GM19452 (cell line): ENCODE measurements around the gene HMGB2.

Experiments used
- ATAC-seq: cut with Tn5 transposase; IDR thresholded peaks from one replicate; pipeline ENCODE4 v1.9.1; 2021; ENCODE audit not compliant: unreplicated experiment

HMGB2 gene

DNA sequence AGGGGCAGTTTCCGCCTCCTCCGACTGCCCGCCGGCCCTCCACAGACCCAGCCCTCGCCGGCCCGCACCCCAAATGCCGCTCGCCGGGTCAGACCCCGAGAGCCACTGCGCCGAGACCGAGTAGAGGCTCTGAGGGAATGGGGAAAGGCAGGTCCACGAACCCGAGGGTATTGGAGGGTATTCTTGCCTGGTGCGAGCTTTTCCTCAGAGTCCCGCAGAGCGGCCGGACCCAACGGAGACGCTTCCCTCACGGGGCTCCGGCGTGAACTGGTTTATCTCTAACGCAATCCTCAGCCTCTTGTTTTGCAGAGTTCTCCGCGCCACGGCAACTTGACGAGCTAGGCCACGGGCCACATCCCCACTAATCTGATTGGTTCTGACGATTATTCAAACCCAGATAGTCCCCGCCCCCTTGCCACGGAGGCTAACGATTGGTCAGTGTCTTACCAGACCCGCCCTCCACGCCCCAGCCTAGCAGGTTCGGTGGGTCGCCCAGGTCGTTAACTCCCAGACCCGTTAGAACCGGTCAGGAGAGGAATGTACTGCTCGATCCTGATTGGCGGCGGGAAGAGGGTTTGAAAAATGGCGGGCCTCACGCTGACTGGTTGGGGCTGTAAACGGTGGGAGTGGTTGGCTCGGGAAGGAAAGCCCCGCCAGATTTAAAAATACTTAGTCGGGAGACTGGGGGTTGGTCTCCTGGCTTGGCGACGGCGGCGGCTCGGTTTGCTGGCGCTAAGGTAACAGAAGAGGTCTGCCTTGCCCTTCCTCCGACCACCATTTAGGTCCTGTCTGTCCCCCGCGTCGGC is at the start of gene HMGB2:
Gene HMGB2 (minus strand): TSS at position 274 of the 806 bp plus-strand sequence. CDS start 709 bp downstream, outside the sequence.
- ATAC-seq = peak; percentile 92

DNA sequence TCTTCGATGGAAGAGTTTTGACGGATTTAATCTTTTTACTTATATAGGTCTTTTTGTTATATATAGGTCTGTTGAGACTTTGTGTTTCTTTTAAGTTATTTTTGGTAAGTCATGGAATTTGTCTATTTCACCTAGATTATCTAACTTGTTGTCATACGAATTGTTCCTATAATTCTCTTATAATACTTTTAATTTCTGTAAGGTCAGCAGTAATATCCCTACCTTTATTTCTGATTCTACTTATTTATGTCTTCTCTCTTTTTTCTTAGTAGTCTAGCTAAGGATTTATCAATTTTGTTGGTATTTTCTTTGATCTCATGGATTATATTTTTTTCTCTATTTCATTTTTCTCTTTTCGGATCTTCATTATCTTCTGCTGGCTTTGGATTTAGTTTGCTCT is 48.2 kb upstream of the HMGB2 start:
- ATAC-seq = no peak

DNA sequence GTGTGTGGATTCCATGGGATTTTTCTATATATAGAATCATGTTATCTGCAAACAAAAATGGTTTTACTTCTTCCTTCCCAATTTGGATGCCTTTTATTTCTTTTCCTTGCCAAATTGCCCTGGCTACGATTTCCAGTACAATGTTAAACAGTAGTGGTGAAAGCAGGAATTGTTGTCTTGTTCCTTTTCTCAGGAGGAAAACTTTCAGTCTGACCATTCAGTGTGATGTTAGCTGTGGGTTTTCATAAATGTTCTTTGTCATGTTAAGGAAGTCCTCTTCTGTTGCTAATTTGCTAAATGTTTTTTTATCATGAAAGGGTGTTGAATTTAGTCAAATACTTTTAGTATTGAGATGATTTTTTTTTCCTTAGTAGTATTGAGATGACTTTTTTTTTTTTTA is 47.5 kb upstream of the HMGB2 start:
- ATAC-seq = no peak

DNA sequence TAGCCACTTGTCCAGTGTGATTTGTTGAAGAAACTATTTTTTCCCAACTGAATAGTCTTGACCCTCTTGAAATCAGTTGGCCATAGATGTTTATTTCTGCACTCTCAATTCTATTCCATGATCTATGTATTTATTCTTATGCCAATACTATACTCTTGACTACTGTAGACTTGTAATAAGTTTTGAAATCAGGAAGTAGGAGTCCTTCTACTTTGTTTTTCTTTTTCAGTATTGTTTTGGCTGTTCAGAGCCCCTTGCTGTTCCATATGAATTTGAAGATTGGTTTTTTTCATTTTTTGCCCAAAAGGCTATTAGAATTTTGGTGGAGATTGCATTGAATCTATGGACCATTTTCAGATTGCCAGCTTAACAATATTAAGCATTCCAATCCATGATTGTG is 46.8 kb upstream of the HMGB2 start:
- peak; percentile 61 for ATAC-seq

DNA sequence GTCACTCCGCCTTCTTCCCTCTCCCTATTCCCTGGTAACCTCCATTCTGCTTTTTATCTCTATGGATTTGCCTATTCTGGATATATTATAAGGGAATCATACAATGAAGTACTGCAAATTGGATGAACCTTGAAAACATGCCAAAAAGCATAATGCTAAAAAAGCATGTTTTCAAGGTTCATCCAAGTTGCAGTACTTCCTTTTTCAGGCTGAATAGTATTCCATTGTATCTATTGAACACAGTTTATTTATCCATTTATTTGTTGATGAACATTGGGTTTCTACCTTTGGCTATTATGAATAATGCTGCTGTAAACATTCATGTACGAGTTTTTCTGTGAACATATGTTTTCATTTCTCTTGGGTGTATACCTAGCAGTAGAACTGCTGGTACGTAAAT is 45.8 kb upstream of the HMGB2 start:
- ATAC-seq = no peak

DNA sequence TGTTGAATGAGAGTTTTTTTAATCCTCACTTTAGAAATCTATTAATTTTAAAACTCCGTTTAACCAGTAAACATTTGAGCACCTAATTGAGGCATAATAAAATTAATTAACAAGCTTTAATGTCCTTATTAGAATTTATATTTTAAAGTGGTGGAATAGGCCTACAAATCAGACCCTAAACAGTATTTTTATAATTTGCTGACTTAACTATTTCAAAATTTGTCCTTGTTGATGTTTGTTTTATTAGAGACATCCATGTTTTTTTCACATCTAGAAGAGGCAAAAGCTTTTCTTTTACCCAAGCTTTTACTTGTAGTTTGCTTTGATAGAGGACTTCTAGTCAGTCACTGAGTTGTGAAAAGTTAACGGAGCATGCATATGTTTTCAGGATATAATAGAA is 40.4 kb upstream of the HMGB2 start:
- ATAC-seq = no peak

DNA sequence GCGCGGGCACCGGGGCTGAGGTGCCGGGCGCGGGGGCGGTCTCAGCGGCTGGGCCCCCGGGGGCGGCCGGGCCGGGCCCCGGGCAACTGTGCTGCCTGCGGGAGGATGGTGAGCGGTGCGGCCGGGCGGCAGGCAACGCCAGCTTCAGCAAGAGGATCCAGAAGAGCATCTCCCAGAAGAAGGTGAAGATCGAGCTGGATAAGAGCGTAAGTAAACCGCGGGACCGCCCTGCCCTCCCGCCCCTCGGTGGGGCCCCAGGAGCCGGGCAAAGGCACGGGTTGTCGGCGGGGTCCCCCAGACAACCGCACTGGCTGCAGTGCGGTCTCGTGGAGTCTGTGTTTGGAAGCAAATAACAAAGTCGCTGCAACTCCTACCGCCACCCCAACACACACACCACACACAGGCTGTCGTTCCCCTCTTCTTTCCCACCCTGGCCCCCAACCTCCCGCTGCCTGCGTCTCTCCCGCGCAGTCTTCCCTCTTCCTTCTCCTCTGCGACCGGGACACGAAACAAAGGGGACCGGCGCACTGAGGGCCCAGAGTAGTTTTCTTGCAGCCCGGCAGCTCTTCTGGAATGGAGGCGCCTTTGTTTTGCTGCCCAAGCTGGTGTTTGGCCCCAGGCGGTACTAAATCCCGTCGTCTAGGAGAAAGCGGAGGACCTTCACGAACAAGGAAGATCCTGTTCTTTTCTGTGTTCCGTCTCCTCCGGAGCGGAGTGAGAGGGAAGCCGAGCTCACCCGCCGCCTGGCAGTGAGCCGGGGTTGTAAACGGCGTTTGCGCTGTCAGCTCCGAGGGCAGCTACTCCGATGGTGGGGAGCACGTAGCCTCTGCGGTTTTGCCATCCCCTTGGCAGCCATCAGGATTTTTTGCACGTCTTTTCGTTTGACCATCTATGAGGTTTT is 37.4 kb upstream of the HMGB2 start:
- ATAC-seq = peak; percentile 20

DNA sequence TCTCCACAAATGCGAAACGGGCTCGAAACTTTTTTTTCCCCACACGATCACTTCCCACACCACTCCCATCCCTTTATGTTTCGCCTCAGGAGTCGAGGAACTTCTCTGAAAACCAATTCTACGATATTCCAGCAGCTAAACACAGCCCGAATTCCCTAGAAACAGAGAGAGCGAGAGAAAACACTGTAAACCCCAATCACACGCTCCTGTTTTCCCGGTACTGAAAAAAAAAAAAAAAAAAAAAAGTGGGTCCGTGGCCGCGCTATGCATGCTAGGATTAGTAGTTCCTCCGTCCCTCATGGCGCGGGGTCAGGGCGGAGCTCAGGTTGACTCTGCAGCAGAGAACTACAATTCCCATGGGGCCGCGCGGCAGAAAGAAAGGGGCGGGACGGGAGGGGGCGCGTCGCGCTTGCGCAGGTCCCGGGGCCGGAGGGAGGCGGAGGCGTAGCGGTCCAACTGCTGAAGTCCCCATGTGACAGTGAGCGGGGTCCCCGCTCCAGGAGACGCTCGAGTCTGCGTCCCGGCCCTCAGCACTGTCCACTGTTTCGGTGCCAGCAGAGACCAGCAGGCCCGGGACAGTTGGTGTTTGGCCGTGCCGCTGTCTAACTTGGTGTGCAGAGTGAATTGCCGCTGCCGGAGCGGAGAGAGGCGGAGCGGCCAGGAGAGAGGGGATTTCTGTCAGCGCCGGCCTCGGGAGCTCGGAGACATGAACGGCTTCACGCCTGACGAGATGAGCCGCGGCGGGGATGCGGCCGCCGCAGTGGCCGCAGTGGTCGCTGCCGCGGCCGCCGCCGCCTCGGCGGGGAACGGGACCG is 36.5 kb upstream of the HMGB2 start, which contains the start of gene SAP30:
Gene SAP30 (plus strand): TSS at position 478 of the 815 bp plus-strand sequence. CDS start 229 bp downstream, at position 707.
- ATAC-seq = peak; percentile 66

DNA sequence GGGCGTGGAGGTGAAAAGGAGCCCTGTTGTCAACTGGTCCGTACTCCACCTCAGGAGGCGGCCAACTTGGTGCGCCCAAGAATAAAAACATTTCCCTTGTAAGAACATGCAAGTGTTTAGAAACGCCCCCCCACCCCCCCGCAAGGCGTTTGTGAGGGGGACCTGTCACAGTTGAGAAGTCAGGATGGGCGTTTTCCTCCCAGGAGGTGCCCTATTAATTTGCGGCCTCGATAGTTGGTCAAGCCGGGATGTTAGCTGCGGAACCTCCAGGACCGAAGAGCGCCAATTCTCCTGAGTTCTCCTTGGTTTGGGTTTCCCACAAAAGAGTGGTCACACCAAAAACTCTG is 35.9 kb upstream of the HMGB2 start:
- peak; percentile 7 for ATAC-seq

DNA sequence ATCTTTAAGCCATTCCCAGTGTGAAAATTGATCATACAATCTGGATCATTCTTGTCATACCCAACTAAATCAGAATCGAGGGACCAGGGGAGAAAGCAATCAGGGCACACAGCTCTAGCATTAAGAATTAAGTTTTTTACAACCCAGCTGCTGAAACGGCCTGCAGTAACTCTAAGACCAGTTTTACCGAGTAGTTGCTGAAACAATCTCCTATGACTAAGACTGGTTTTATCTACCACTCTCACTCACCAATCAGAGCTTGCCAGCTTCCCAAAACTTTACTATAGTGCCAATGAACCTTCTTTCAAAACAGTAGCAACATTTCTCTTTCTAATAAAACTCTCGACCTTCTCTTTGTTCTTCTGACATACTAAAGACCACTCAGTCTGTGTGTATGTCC is 33.8 kb upstream of the HMGB2 start:
- no peak for ATAC-seq

DNA sequence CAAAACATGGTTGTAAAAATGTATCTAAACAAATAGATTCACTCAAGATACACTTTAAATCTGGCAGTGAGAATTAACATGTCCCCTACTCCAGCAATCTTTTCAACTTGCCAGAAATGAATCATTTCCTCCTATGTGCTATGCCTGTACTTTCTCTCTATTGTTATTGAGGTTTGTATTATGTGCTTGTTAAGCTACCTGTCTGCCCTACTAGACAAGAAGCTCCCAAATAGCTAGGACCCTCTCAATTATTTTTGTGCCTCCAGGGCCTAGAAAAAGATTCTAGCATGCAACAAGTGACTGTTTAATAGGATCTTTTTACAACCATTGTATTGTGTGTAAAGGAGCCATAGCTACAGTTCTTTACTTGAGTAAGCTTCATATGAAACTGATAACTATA is 33.1 kb upstream of the HMGB2 start:
- ATAC-seq = no peak

DNA sequence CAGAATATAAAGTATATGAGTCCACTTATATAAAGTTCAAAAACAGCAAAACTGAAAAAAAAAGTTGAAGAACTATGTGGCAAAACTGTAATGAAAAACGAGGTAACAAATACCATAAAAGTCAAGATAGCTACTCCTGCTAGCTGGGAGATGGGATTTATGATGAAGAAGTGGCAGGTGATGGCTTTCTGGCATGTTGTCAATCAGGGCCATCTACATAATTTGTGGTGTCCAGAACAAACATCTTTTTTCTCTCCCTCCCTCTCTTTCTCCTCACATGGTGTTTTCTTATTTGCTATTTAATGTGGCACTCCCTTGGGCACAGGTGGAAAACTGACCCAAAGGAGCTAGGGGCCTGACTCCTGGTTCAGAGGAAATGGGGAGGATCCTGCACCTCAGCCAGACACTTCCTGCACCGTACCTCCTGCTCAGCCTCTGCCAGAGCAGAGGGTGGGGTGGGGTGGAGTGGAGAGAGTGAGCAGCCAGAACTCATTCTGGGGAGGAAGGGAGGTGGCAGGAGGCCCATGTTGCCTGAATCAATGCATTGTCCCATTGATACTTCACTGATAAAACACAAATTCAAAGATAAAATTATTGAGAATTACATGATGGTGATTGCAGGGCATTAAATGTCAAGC is 31.3 kb upstream of the HMGB2 start:
- ATAC-seq = no peak

DNA sequence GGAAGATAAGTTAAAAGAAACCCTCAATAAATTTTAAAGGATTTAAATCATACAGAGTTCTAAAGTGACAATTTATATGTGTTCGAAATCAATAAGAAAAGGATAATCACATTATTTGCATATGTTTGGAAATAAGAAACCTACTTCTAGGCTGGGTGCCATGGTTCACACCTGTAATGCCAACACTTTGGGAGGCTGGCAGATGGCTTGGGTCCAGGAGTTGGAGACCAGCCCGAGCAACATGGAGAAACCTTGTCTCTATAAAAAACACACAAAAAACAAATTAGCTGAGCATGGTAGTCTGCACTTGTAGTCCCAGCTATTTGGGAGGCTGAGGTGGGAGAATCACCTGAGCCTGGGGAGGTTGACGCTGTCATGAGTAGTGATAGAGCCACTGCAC is 28.5 kb upstream of the HMGB2 start:
- ATAC-seq = no peak

DNA sequence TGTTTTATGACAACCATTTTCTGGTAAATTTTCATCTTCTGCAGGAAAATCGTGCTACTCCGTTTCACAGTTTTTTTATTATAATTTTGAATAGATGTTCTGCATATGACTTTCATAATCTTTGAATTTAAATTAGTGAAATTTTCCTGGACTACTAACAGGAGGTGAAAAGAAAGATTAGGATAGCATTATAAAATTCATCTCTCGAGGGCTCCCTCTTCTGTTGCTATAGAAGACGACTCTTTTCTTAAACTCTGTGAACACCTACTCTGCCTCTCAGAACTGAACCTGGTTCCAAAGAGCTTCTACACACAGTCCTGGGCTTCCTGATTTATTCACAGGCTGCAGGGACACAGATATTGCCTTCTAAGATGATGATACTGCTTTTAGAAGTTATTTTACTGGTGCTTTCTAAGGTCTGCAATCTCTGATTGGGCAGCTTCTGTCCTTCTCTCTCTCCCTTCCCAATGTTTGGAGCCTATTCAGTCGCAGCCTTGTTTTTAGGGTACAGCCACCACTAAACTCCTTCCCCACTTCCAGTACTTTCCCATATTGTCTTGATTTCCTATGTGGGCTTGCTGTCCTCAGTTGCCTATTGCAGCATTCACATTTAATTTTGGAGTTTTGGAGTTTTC is 26.5 kb upstream of the HMGB2 start:
- ATAC-seq = no peak

DNA sequence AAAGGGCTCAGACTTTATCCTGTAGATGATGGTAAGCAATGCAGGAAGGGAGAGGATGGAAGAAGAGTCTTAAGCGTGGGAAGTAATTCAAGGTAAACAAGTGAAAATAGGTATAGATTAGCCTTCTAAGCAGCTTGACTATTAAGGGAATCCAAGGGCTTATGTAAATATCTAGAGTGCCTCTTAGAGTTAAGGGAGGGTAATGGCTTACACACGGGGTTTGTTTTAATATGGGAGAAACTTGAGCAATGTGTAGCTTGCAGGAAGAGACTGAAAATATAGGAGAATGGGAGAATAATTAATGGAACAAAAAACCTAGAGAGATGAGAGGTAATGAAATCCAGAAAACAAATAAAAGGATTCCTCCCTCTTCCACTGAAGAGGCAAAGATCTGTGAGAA is 23.8 kb upstream of the HMGB2 start:
- ATAC-seq = no peak

DNA sequence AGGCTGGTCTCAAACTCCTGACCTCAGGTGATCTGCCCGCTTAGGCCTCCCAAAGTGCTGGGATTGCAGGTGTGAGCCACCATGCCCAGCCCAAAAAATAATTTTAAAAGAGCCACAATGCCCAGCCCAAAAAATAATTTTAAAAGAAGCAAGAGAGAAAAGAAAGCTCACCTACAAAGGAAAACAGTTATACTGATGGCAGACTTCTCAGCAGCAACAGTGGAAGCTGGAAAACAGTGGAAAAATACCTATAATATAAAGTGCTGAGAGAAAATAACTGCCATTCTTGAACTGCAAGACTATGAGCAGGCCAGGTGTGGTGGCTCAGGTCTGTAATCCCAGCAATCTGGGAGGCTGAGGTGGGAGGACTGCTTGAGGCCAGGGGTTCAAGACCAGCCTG is 13.3 kb upstream of the HMGB2 start:
- no peak for ATAC-seq

DNA sequence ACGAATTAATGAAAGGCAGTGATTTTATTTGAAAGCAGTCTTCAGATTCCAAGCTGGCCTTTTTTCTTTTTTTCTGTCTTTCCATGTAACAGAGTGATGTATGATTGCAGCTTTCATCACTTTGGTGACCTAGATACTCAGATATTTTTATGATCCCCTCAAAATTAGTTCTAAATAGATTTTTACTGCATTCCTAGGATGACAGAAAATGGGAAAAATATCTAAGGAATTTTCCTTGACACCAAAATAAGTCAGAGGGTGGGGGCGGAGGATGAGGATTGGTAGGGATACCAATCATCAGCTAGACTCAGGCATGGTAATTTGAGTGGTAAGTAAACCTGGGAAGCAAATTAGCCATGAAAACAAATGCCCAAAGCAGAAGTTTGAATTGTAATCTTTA is 11.9 kb upstream of the HMGB2 start:
- ATAC-seq = no peak

DNA sequence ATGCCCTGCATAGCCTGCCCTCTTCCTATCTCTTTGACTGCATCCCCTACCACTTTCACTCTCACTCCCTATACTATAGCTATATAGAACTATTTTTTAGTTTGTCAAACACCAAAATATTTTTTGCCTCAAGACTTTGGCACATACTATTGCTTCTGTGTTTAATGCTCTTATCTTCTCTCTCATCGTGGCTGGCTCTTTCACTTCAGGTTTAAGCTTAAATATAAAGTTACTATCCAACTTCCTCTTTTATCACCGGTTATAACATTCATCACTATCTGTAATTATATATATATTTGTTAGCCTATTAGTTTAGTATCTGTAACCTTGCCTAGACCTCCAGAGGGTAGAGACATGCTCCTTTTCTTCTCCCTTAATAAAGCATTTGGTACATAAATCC is 11.5 kb upstream of the HMGB2 start:
- no peak for ATAC-seq

DNA sequence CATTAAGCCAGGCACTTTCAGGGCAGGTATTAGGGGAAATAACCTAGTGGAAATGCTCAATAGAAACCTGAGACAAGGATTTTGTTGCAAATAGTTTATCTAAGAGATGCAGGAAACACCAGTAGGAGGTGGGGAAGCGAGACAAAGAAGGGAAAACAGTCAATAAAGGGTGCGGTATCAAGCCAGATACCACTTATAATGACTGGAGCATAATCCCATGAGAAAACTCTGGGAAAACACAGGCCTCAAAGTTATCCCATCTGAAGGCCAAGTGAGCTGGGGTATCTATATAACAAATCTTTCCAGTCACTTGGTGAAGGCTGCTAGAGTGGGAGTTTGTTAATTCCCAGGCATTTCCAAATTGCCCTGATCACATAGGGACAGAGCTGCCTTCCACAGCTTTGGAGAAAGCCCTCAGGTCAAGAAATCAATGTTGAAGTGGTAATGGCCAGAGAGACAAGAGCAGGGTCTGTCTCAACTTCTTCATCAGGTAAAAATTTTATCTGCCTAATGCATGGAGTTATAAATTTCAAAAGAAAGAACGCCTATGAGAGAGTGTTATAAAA is 9.8 kb upstream of the HMGB2 start:
- no peak for ATAC-seq

DNA sequence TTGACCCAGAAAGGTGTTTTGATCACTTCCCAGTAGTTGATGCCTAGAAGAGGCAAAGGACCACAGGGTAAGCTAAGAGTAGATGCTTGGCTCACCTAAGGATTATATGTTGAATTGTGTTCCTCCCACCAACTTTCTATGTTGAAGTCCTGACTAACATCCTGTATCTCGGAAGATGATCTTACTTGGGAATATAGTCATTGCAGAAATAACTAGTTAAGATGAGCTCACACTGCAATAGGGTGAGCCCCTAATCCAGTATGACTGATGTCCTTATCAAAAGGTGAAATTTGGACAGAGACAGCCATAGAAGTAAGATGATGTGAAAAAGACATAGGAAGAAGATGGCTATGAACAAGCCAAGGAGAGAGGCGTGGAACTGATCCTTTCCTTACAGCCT is 3.3 kb upstream of the HMGB2 start:
- no peak for ATAC-seq
